SU-DHL-6 (cell line): ENCODE measurements around the gene DPY19L1.

Source experiments
- H2AFZ ChIP-seq: fragments of 200-600 bp; sonication (generic); 2 replicates; pipeline ENCODE4 v1.6.1; 2014; ENCODE audit warnings: low read depth, mild to moderate bottlenecking, moderate library complexity, mixed read lengths, antibody characterized with exemption, low read length; ENCODE audit not compliant: severe bottlenecking
- H3F3A ChIP-seq: fragments of 200-600 bp; shearing (Covaris generic); 2 replicates; pipeline ENCODE4 v1.6.0; 2016; ENCODE audit warnings: antibody characterized with exemption, mild to moderate bottlenecking; ENCODE audit not compliant: insufficient read depth
- H3K27ac ChIP-seq: fragments of 200-600 bp; sonication (generic); 2 replicates; pipeline ENCODE4 v1.5.1; 2016; ENCODE audit warnings: low read depth, mild to moderate bottlenecking, low read length, moderate library complexity, mixed read lengths
- H3K27me3 ChIP-seq: fragments of 200-600 bp; sonication (generic), shearing (Covaris generic); 2 replicates; pipeline ENCODE4 v1.6.0; 2014; ENCODE audit warnings: mild to moderate bottlenecking, low read length
- H3K36me3 ChIP-seq: fragments of 200-600 bp; sonication (generic); 2 replicates; pipeline ENCODE4 v1.6.1; 2014; ENCODE audit warnings: mild to moderate bottlenecking, low read length, mixed read lengths
- H3K4me2 ChIP-seq: fragments of 300-600, 200-600 bp; shearing (Covaris generic), sonication (generic); 2 replicates; pipeline ENCODE4 v1.6.0; 2014; ENCODE audit warnings: low read length, low read depth, mild to moderate bottlenecking; ENCODE audit not compliant: poor library complexity, severe bottlenecking
- H3K4me3 ChIP-seq: fragments of 200-600 bp; sonication (generic); 2 replicates; pipeline ENCODE4 v1.5.1; 2014; ENCODE audit warnings: antibody characterized with exemption, low read length, mild to moderate bottlenecking, mixed read lengths; ENCODE audit not compliant: insufficient read depth, poor library complexity, severe bottlenecking
- H3K79me2 ChIP-seq: fragments of 200-600 bp; sonication (generic); 2 replicates; pipeline ENCODE4 v1.6.1; 2014; ENCODE audit warnings: mild to moderate bottlenecking, low read length, moderate library complexity; ENCODE audit not compliant: insufficient read depth
- H3K9ac ChIP-seq: fragments of 200-600 bp; sonication (generic); 2 replicates; pipeline ENCODE4 v1.7.0; 2014; ENCODE audit warnings: mild to moderate bottlenecking, low read length
- H3K9me2 ChIP-seq: fragments of 200-600 bp; sonication (generic); replicated peaks from 2 replicates; pipeline ENCODE4 v1.6.1; 2014; ENCODE audit warnings: low read length; ENCODE audit not compliant: insufficient read depth
- H3K9me3 ChIP-seq: fragments of 200-600 bp; sonication (generic); 2 replicates; pipeline ENCODE4 v1.6.1; 2014; ENCODE audit warnings: low read length, mixed read lengths; ENCODE audit not compliant: insufficient read depth
- H4K20me1 ChIP-seq: fragments of 200-600 bp; sonication (generic); 2 replicates; pipeline ENCODE4 v1.6.1; 2014; ENCODE audit warnings: low read depth, mild to moderate bottlenecking, antibody characterized with exemption, low read length, moderate library complexity, mixed read lengths
- EZH2phosphoT487 ChIP-seq: fragments of 200-600 bp; sonication (generic), shearing (Covaris generic); conservative IDR thresholded peaks from 2 replicates; pipeline ENCODE4 v1.6.1; 2018; ENCODE audit warnings: mild to moderate bottlenecking, antibody characterized with exemption, low read length, moderate library complexity, mixed read lengths
- TF ChIP-seq, protein P1 (sequence below): fragments of 200-600 bp; sonication (generic); IDR thresholded peaks from one replicate; pipeline ENCODE4 v1.5.1; 2017; ENCODE audit warnings: antibody characterized with exemption, mild to moderate bottlenecking, low read length, moderate library complexity; ENCODE audit not compliant: insufficient read depth, poor library complexity, severe bottlenecking

The DPY19L1 gene

GRCh38 chr7:35030848-35031247 is 6.4 kb downstream of the DPY19L1 start:
- H3K4me3 ChIP-seq: no peak overlapping the region
- H3F3A ChIP-seq: 0 out of 2 replicates have a peak, but pooled peaks cover 1% of the 10 kb centered on the region
- peaks cover 28% of the 10 kb centered on the region for H3K79me2 ChIP-seq
- H3K9me2 ChIP-seq: no peaks in the 10 kb centered on the region
- no peak overlapping the region for H3K9ac ChIP-seq
- H3K9me3 ChIP-seq: no peaks in the 10 kb centered on the region
- TF ChIP-seq EZH2phosphoT487: no peak
- TF ChIP-seq, protein P1, sequence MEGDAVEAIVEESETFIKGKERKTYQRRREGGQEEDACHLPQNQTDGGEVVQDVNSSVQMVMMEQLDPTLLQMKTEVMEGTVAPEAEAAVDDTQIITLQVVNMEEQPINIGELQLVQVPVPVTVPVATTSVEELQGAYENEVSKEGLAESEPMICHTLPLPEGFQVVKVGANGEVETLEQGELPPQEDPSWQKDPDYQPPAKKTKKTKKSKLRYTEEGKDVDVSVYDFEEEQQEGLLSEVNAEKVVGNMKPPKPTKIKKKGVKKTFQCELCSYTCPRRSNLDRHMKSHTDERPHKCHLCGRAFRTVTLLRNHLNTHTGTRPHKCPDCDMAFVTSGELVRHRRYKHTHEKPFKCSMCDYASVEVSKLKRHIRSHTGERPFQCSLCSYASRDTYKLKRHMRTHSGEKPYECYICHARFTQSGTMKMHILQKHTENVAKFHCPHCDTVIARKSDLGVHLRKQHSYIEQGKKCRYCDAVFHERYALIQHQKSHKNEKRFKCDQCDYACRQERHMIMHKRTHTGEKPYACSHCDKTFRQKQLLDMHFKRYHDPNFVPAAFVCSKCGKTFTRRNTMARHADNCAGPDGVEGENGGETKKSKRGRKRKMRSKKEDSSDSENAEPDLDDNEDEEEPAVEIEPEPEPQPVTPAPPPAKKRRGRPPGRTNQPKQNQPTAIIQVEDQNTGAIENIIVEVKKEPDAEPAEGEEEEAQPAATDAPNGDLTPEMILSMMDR: no peak
- no peak overlapping the region for H3K4me2 ChIP-seq
- peaks cover 52% of the 10 kb centered on the region for H4K20me1 ChIP-seq
- no peaks in the 10 kb centered on the region for H3K27me3 ChIP-seq
- H2AFZ ChIP-seq: no peak overlapping the region
- no peak overlapping the region for H3K27ac ChIP-seq
- no peaks in the 10 kb centered on the region for H3K36me3 ChIP-seq

- H3K79me2 ChIP-seq: peaks cover 28% of the 10 kb centered on the region; the same call in 1 of the 2 replicates
- H3K9me3 ChIP-seq: no peaks in the 10 kb centered on the region
- no peaks in the 10 kb centered on the region for H3F3A ChIP-seq
- H3K9ac ChIP-seq: no peak overlapping the region
- H3K27ac ChIP-seq: no peak overlapping the region
- H3K9me2 ChIP-seq: no peaks in the 10 kb centered on the region
- H3K27me3 ChIP-seq: no peaks in the 10 kb centered on the region
- no peaks in the 10 kb centered on the region for H3K36me3 ChIP-seq
- H2AFZ ChIP-seq: no peak overlapping the region
- TF ChIP-seq, protein P1: no peak
- no peak for TF ChIP-seq EZH2phosphoT487
- no peak overlapping the region for H3K4me3 ChIP-seq
- no peak overlapping the region for H3K4me2 ChIP-seq
- H4K20me1 ChIP-seq: peaks cover 47% of the 10 kb centered on the region
These were observed 8.0 kb downstream of the DPY19L1 start for GRCh38 chr7:35029311-35029710.

GRCh38 chr7:35026150-35026549 is 11.1 kb downstream of the DPY19L1 start:
- H4K20me1 ChIP-seq: peaks cover 40% of the 10 kb centered on the region
- TF ChIP-seq, protein P1: no peak
- TF ChIP-seq EZH2phosphoT487: no peak
- no peak overlapping the region for H2AFZ ChIP-seq
- H3K36me3 ChIP-seq: no peaks in the 10 kb centered on the region
- no peak overlapping the region for H3K27ac ChIP-seq
- peaks cover 12% of the 10 kb centered on the region; the same call in 1 of the 2 replicates for H3K79me2 ChIP-seq
- H3K9ac ChIP-seq: no peak overlapping the region
- H3K9me2 ChIP-seq: no peaks in the 10 kb centered on the region
- H3K4me2 ChIP-seq: no peak overlapping the region
- H3K9me3 ChIP-seq: no peaks in the 10 kb centered on the region
- H3K4me3 ChIP-seq: no peak overlapping the region
- H3K27me3 ChIP-seq: no peaks in the 10 kb centered on the region
- H3F3A ChIP-seq: no peaks in the 10 kb centered on the region
